ENCODE data around the gene FAM89B. TPM values are rescaled to one million over a fixed set of nuclear protein-coding genes. Genes with fewer than 3 reads are reported as not detected.

The FAM89B gene
- total RNA-seq, 1 donor from 2014 or later = 44.1 TPM

DNA sequence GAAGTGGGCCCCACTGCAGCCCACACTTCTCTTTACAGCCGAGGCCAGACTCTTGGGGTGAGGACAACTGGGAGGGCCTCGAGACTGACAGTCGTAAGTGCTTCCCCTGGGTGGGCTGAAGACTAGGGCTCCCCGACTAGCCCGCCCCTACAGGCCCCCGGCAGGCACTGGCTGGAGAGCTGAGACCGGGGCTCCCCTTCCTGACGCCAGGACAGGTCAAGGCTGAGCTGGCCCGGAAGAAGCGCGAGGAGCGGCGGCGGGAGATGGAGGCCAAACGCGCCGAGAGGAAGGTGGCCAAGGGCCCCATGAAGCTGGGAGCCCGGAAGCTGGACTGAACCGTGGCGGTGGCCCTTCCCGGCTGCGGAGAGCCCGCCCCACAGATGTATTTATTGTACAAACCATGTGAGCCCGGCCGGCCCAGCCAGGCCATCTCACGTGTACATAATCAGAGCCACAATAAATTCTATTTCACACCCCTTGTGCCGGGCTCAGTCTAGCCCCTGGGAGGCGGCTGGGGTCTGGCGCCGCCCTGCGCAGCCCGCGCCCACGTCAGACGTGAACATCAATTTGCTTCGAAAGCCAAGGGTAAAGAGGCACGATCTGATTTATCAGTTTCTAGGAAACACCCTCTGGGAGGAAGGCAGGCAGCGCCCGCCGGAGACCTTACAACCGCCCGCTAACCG lies 34.0 kb upstream of the FAM89B start:
- intact Hi-C loops (cut with DNase I) = no loop called here
- no peak for ATAC-seq
- no peak for DNase-seq (ENCODE audit: low spot score)

DNA sequence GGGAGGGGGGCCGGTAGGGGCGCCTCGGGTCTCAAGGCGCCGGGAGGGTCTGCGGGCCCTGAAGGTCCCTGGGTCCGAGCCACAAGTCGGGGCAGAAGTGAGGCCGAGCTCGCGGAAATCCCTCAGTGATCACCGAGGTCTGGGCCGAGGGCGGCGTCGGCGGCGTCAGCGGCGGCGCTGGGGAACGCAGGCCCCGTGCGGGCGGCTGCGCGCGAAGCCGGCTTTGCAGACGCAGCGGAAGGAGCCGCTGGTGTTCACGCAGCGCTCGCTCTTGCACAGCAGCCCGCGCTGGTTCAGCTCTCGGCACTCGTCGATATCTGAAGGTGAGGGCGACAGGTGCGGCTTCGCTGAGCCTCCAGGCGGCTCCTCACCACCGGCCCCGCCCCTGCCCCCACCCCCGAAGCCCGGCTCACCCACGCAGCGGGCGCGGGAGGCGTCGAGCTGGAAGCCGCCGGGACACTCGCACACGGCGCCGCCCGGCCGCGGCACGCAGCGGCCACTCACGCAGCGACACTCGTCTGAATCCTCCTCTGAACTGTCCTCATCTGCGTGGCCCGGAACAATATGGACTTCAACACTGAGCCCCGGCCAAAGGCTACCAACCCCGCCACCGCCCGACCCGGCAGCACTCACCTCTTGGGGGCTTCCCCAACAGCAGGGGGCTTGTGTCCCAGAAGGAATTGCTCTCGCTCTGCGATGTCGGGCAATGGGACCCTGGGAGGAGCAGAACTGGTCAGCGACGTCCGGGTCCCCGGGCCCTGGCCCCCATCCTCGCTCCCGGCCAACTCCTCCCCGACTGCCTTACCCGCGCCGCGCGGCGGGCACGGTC lies 33.2 kb upstream of the FAM89B start:
- no peak for ATAC-seq

DNA sequence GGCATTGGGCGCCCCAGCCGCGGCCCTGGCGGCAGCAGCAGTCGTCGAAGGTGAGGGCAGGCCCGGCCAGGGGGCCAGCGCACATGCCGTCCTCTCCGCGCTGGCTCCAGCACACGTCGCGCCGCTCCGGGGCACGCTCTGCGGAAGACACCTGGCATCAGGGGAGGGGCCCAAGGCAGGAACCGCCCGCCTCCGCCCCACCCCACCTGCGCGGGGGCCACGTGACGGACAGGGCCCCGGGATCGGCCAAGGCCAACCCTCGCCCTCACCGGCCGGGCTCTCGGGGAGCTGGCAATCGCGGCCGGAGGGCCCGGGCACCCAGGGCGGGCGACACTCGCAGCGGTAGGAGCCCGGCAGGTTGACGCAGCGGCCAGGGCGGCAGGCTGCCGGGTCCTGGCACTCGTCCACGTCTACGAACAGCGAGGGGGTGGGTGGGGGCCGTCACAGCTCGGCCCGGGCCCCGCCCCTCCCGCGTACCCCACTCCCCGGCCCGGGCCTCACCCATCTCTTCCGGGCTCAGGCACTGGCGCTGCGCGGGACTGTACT lies 32.5 kb upstream of the FAM89B start:
- intact Hi-C loops (cut with DNase I) = loop anchor here (10.0 kb wide), 1 partner anchor 55 kb away; the partner anchor contains the start of gene KCNK7
- DNase-seq (ENCODE audit: low spot score) (no peak), ATAC-seq (no peak)

More for the DNA sequence above, 33.2 kb upstream of the FAM89B start:
- intact Hi-C loops (cut with DNase I) = no loop called here
- DNase-seq (ENCODE audit: low spot score) = no peak

DNA sequence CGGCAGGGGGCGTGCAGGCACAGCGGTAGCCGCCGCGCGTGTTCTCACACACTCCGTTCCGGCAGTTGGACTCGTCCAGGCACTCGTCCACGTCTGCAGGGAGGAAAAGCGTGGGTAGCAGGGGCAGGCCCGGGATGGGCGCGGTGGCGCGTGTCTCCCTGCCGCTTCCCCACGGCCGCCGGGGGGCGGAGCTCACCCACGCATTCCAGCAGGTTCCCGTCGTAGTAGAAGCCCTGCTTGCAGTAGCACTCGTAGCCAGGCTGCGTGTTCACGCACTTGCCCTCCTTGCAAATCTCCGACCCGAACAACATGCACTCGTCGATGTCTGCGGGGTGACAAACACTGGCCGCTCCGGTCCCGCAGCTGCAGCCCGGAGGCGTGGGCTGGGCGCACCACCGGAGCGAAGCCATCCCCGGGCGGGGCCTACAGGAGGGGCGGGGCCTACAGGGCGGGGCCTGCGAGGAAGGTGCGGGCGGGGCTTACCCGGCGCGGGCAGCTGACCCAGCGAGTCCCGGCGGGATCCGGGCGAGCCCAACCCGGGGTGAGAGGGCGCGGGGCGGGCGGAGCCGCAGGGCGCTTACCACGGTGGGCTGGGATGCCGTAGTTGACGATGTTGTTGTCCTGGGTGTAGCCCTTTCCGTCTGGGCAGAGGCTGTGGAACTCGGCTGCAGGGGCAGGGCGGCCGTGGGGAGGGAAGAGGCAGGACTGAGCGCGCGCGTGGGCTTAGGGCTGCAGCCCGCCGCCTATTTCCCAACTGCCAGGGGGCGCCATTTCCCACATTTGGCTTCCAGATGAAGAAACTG lies 31.8 kb upstream of the FAM89B start:
- ATAC-seq (peak; percentile 91), DNase-seq (ENCODE audit: low spot score) (peak; percentile 96)
- intact Hi-C loops (cut with DNase I) = loop anchor here (10.0 kb wide), 1 partner anchor 54 kb away; the partner anchor contains the start of gene KCNK7

DNA sequence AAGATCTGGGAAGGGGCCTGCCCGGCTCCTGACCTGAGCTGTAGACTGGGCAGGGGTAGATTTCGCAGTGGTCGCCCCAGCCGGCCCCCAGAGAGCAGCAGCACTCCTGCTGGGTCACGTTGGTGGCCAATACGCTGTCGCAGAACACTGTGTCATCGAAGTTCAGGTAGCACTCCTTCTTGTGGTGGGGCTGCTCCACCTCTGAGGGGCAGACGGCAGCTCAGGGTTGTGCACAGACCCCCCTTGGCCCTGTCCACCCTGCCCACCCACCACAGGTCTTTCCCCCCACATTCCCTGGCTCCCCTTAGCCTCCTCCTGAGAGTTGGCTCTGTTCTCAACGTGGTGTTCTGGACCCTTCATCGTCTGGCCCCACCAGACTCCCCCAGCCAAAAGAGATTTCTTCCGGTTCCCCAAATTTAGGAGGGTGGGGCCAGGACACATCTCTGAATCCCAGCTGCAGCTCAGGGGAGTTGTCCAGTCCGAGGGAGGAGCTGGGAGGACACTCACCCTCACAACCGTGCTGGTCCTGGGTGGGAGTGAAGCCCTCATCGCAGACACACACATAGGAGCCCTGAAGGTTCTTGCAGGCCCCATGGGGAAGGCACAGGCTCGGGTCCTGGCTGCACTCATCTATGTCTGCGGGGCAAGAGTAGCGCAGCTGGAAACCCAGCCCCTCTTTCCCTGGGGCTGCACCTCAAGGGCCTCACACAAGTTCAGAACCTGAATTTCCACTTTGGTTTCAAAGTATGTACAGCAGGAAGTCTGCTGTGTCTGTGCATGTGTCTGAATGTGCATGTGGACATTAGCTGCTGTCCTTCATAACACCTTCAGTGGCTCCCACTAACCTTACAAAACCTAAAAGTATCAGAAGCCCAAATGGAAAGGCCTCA lies 31.0 kb upstream of the FAM89B start:
- ATAC-seq (peak; percentile 1), DNase-seq (ENCODE audit: low spot score) (no peak)
- intact Hi-C loops (cut with DNase I) = loop anchor here (10.0 kb wide), 1 partner anchor 53 kb away; the partner anchor contains the start of gene KCNK7

DNA sequence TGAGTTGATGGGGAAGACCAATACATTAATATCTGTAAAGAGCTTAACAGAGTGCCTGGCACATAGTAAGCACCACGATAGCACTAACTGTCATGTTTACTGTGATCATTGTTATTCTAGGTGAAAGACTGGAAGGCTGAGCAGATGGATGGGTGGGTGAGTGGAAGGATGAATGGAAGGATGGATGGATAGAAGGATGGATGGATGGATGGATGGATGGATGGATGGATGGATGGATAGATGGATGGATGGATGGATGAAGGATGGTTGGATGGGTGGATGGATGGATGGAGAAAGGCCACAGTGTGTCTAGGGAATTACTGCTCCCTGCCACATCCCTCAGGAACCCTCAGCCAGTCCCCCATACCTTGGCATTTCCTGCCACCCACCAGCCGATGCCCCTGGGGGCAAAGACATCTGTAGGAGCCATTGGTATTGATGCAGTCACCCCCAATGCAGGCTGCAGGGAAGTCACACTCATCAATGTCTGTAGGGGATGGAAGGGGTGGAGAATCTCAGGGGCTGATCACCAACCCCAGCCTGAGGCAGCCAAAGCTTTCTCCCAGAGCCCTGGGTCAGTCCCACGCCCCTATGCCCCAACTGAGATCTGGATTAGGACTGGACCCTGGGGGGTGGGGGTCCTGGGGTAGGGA lies 29.5 kb upstream of the FAM89B start:
- ATAC-seq = no peak
- intact Hi-C loops (cut with DNase I) = loop anchor here (10.0 kb wide), 1 partner anchor 52 kb away; the partner anchor contains the start of gene KCNK7

DNA sequence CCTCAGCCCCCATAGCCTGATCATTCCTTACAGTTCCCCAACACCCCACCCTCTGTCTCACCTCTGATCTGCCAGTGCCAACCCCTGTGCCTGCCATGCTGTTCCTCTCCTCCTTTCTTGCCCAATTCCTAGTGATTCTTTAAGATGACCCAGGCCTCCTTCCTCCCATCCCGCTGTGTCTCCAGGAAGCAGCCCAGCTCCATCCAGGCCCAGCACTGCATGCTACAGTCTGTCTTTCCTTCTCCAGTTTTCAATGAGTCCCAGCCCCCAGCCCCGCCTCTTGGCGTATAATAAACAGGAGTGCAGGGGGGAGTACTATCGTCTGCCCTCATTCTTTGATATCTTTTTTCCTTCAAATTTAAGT lies 26.5 kb upstream of the FAM89B start:
- no peak for ATAC-seq
- intact Hi-C loops (cut with DNase I) = loop anchor here (10.0 kb wide), 1 partner anchor 49 kb away; the partner anchor contains the start of gene KCNK7
- no peak for DNase-seq (ENCODE audit: low spot score)

More for the DNA sequence above, 29.5 kb upstream of the FAM89B start:
- DNase-seq (ENCODE audit: low spot score) = no peak

DNA sequence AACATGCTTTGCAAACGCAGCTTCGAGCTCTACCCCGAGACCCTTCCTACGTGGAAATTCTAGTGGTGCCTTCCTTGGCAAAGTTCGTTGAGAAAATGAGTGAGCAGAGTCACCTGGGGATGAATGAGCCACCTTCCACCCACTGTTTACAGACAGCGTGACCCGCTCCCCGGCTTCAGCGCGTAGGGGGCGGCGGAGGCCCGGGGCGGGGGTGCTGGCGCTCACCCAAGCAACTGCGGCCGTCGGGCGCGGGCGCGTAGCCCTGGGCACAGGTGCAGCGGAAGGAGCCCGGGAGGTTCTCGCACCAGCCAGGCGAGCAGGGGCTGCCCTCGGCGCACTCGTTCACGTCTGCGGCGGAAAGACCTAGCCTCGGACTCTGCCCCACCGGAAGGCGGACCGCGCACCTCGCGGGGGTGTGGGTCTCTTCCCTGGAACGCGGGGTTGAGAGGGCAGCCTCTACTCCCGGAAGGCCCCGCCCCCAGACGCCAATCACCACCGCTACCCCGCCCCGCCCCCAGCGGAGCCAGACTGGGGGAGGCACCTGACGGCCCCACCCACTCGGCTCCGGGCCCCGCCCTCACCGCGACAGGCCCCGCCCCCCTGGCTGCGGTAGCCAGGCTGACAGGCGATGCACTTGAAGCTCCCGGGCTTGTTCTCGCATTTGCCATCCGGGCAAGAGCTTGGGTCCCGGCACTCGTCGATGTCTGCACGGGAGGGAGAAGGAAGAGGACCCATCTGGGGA lies 25.9 kb upstream of the FAM89B start:
- peak; percentile 89 for DNase-seq (ENCODE audit: low spot score)
- peak; percentile 52 for ATAC-seq
- intact Hi-C loops (cut with DNase I) = loop anchor here (10.0 kb wide), 1 partner anchor 48 kb away; the partner anchor contains the start of gene KCNK7

DNA sequence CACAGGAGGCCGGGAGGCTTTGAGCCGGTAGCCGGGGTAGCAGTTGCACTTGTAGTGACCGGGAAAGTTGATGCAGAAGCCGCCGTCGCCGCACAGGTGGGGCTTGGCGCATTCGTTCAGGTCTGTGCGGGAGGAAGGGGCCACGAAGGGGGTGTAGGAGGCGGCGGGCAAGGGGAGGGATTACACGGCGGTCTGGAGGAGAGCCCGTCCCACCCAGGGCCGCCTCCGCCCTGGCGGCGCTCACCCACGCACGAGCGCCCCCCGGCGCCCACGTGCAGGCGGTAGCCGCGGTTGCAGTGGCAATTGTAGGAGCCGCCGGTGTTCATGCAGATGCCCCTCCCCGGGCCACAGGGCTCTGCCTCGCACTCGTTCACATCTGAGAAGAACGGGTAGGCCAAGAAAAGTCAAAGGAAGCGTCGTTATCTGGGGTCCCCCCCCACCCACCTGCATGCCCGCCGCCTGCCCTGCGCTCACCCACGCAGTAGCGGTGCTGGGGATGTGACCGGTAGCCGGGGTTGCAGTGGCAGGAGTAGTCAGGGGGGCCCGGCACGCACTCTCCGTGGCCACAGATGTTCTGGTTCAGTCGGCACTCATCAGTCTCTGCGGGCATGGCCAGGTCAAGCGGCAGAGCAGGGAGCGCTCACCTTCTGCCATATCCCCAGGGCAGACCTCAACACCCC lies 24.8 kb upstream of the FAM89B start:
- no peak for ATAC-seq
- no peak for DNase-seq (ENCODE audit: low spot score)
- intact Hi-C loops (cut with DNase I) = loop anchor here (10.0 kb wide), 1 partner anchor 47 kb away; the partner anchor contains the start of gene KCNK7

DNA sequence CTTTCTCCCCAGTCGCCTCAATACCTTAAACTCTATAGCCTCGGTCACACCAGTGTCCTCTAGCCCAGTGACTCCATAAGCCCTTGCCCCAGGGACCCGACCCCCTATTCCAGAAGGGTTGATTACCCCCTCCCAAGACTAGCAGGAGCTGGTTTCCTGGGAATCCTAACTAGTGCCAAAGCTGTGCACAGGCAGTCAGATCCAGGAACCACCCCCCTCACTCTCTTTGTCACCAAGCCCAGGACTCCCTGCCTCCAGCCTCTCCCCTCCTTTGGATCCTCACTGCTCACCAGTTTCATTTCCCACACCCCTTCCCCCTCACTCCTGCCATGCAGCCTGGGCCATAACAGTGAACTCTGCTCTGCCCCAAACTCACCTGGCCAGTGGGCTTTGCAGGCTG lies 23.9 kb upstream of the FAM89B start:
- DNase-seq (ENCODE audit: low spot score) (no peak), ATAC-seq (no peak)
- intact Hi-C loops (cut with DNase I) = loop anchor here (10.0 kb wide), 1 partner anchor 46 kb away; the partner anchor contains the start of gene KCNK7

DNA sequence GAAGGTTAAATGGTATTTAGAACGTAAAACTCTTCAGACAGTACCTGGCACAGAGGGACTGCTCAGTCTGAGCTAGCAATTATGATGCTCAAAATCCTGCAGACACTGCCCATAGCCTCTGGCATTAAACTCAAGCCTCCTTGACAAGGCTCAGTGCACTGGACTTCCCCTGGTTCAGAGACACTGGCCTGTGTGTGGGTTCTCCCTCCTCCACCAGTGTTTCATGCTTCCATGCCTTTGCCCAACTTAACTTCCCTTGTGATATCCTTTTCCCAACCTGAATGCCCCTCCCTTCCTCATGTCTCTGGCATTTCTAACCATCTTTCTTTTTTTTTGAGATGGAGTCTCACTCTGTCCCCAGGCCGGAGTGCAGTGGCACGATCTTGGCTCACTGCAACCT lies 23.2 kb upstream of the FAM89B start:
- no peak for ATAC-seq

DNA sequence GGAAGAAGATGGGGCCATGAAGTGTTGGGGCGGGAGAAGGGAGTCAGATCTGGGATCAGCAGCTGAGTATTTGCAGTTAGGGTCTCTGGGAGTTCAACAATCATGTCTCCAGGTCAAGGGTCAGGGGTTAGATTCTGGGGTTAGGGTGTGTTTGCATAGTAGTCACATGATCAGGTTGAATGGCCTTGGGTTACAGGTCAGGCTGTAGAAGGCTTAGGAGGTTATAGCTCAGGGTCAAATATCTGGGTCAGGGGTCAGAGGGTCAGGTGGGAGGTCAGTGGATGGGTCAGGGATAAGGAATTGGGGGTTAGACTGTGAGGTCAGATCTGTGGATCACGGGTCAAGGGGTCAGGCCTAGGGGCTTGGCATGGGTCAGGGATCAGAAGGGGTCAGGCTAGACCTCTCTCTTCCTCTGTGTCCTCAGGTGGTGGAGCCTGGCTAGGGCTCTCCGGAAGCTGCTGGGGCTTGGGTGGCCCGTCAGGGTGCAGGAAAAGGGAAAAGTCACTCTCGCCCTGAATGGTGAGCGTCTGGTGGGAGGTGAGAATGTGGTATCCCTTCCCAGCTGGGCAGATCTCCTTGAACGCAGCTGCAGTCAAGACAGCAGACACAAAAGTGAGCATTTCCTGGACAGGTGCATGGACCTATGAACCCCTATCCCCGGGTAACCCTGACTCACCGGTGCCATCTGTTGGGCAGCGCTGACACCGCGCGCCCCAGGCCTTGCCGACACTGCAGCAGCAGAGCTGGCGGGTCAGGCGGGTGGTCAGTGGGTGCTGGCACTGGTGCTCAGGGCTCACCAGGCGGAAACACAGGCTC lies 20.6 kb upstream of the FAM89B start:
- intact Hi-C loops (cut with DNase I) = no loop called here
- DNase-seq (ENCODE audit: low spot score) (no peak), ATAC-seq (peak; percentile 17)

More for the DNA sequence above, 23.2 kb upstream of the FAM89B start:
- no peak for DNase-seq (ENCODE audit: low spot score)
- intact Hi-C loops (cut with DNase I) = loop anchor here (10.0 kb wide), 1 partner anchor 46 kb away; the partner anchor contains the start of gene KCNK7

DNA sequence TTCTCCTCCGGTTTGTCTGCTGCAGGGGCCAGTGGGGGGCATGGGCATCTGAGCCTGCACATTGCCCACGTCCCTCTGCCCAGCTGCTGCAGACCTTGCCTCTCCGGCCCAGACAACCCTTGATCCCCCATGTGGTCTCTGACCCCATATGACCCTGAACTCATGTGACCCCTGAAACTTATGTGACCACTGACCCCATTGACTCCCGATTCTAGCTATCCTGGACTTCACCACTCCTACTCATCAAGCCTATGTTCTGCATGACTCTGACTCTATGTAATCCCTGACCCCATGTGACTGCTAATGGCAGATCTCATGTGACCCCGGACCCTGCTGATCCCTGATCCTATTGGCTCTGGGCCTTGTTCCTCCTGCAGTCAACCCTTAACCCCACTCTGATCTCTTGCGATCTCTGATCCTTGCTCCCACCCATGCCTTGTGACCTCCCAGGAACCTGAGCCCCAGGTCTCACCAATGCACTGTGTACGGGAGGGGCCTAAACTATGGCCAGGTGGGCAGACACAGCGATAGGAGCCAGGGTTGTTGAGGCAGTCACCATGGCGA lies 19.9 kb upstream of the FAM89B start:
- intact Hi-C loops (cut with DNase I) = no loop called here
- ATAC-seq (no peak), DNase-seq (ENCODE audit: low spot score) (no peak)

DNA sequence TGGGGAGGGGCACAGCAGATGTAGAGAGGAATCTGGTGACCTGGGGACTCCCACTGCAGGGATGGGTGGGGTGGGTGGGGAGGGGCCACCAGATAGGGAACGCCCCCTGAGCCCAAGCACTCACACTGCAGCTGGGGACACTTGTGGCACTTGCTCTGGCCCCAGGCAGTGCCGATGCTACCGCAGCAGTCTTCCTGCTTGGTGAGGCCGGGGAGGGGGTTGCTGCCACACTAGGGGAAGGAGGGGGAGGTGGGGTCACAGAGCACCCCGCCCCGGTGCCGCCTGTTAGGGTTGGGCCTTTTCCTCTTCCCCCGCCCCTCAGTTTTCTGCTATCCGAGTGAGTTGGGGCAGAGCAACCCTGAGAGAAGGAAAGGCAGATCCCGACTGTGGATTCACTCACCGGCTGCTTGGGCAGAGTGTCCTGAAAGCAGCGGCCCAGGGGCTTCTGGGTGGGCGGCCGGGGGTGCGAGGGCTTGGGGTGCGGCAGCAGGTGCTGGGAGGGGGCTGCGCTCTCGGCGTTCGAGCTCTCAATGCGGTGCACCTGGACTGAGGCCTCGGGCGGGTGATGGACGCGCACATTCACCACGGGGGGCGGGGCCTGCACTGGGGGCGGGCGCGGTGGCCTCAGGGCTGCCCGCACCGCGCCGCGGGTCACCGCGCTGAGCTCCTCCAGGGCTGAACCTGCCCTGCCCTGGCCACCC lies 18.9 kb upstream of the FAM89B start:
- ATAC-seq = no peak
- intact Hi-C loops (cut with DNase I) = no loop called here

More for the DNA sequence above, 18.9 kb upstream of the FAM89B start:
- no peak for DNase-seq (ENCODE audit: low spot score)
